Measurements from ENCODE around the gene ADGRB3.

DNA sequence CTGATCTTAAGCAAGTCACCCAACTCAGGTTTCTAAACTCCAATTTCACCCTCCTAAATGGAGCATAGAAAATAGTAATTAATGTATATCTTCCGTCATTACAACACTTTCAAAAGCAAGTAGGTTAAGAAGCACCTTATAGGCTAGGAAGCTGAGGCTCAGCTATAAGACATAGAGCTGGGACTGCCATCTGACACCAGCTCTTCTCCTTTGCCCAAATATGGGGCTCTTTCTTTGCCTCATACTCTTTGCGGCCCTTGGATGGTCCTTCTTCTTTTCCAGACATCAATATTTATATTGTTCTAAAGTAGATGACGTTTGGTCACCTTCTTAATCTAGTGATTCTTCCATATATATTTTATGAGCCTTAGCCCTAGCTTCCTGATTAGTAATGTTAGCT lies 748.5 kb downstream of the ADGRB3 start:
- TF ChIP-seq, protein P1, sequence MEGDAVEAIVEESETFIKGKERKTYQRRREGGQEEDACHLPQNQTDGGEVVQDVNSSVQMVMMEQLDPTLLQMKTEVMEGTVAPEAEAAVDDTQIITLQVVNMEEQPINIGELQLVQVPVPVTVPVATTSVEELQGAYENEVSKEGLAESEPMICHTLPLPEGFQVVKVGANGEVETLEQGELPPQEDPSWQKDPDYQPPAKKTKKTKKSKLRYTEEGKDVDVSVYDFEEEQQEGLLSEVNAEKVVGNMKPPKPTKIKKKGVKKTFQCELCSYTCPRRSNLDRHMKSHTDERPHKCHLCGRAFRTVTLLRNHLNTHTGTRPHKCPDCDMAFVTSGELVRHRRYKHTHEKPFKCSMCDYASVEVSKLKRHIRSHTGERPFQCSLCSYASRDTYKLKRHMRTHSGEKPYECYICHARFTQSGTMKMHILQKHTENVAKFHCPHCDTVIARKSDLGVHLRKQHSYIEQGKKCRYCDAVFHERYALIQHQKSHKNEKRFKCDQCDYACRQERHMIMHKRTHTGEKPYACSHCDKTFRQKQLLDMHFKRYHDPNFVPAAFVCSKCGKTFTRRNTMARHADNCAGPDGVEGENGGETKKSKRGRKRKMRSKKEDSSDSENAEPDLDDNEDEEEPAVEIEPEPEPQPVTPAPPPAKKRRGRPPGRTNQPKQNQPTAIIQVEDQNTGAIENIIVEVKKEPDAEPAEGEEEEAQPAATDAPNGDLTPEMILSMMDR (IDR thresholded peaks at IDR 0.05) = no peak
- no peak for TF ChIP-seq POLR2AphosphoS5 (IDR thresholded peaks at IDR 0.05)
- TF ChIP-seq POLR2A (IDR thresholded peaks at IDR 0.05) = no peak
- no peak for TF ChIP-seq EP300 (IDR thresholded peaks at IDR 0.05)

Data from upper lobe of left lung (tissue), 4 donors.